ENCODE results near the gene NRCAM. TPM values are rescaled to one million over a fixed set of nuclear protein-coding genes. Genes with fewer than 3 reads are reported as not detected.

NRCAM gene
- total RNA-seq, 6 donors from 2014 or later = 2.5 to 23.0 (median 5.0) TPM

GRCh38 chr7:108201766-108202165 lies 254.5 kb downstream of the NRCAM start:
- no peaks in the 10 kb centered on the region for H3K4me1 ChIP-seq
- H3K9me3 ChIP-seq = no peaks in the 10 kb centered on the region
- DNase-seq (no peak), ATAC-seq (ENCODE audit: low FRiP score in 2 of 2) (no peak)
- H3K36me3 ChIP-seq = no peaks in the 10 kb centered on the region
- no peak overlapping the region for H3K27ac ChIP-seq
- no peaks in the 10 kb centered on the region for H3K27me3 ChIP-seq
- 49 to 55% methylated on average over 2 of the region's 2 CpGs for WGBS, 2 donors
- no peak overlapping the region for H3K4me3 ChIP-seq
- TF ChIP-seq EP300 (IDR thresholded peaks at IDR 0.05) (no peak), CTCF (IDR thresholded peaks at IDR 0.05) (no peak), POLR2AphosphoS5 (IDR thresholded peaks at IDR 0.05) (no peak), POLR2A (IDR thresholded peaks at IDR 0.05) (no peak)

DNA sequence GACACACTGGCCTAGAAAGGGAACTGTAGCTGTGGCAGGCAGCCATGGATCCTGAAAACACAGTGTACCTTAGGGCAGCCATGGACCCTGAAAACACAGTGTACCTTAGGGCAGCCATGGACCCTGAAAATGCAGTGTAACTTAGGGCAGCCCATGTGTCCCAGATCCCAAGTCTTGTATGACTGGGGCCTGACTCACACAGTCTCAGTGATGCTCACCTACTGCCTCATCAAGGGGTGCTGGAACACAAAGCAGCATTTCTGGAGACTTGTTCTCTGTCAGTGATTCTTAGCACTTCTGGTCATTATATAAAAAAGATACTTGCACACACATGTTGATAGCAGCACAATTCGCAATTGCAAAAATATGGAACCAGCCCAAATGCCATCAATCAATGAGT lies 255.9 kb downstream of the NRCAM start:
- H3K4me1 ChIP-seq = no peaks in the 10 kb centered on the region
- H3K27me3 ChIP-seq = no peaks in the 10 kb centered on the region
- DNase-seq = no peak
- TF ChIP-seq POLR2A (IDR thresholded peaks at IDR 0.05) (no peak), EP300 (IDR thresholded peaks at IDR 0.05) (no peak), POLR2AphosphoS5 (IDR thresholded peaks at IDR 0.05) (no peak), CTCF (IDR thresholded peaks at IDR 0.05) (no peak)
- no peak for ATAC-seq (ENCODE audit: low FRiP score in 2 of 2)
- H3K9me3 ChIP-seq = no peaks in the 10 kb centered on the region
- no peak overlapping the region for H3K27ac ChIP-seq
- no peak overlapping the region for H3K4me3 ChIP-seq
- H3K36me3 ChIP-seq = no peaks in the 10 kb centered on the region
- 88 to 100% methylated on average over 1 of the region's 1 CpG for WGBS, 2 donors

DNA sequence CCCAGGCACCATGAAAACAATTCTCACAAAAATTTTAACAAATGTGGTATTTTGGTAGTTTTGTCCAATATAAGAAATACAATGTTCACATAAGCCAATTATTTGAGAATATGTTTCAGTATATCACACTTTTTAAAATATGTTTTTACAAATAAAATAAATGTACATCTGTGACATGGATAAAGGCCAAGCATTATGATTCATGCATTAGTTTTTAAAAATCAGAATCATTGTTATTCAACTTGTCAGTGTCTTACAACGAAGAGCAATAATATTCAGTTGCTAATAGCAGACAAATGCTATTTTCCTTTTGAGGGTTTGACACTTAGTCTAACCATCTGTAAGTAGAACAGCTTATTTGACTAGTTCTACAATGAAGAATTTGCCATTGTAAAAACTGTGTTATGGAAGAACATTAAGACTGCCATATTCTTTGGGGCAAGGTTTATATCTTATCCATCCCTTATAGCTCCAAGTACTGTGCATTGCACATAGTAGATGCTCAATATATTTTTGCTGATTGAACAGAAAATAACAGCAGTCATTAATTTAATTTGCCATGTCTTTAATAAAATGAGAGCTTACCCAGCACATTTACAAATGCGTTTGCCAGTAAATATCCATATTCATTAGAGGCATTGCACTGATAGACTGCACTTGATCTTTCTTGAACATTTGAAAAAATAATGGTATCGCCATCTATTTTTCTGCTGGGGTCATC lies 258.7 kb downstream of the NRCAM start:
- Histone ChIP-seq H3K36me3 (no peaks in the 10 kb centered on the region), H3K9me3 (no peaks in the 10 kb centered on the region), H3K4me1 (no peaks in the 10 kb centered on the region), H3K4me3 (no peak overlapping the region), H3K27me3 (no peaks in the 10 kb centered on the region), H3K27ac (no peak overlapping the region)
- WGBS, 2 donors = 85 to 91% methylated on average over 3 of the region's 3 CpGs
- TF ChIP-seq CTCF (IDR thresholded peaks at IDR 0.05) = no peak
- DNase-seq (no peak), ATAC-seq (ENCODE audit: low FRiP score in 2 of 2) (no peak)

DNA sequence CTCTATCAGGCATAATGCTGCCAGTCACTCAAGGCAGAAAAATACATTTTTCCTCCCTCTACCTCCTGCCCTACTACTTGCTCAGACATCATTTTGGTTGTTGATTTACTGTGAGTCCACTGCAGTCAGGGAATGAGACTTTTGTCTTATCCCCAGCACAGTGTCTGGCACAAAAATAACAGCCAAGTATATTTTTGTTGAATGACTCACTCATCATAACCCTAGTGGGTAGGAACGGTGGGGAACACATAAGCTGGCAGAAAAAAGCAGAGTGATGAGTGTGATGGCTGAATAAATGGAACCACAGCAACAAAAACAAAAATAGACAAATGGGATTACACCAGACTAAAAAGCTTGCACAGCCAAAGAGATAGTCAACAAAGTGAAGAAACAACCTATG lies 260.2 kb downstream of the NRCAM start:
- Histone ChIP-seq H3K4me3 (no peak overlapping the region), H3K4me1 (no peaks in the 10 kb centered on the region), H3K9me3 (no peaks in the 10 kb centered on the region), H3K36me3 (no peaks in the 10 kb centered on the region), H3K27me3 (no peaks in the 10 kb centered on the region), H3K27ac (no peak overlapping the region)
- DNase-seq (no peak), ATAC-seq (ENCODE audit: low FRiP score in 2 of 2) (no peak)
- 58 to 73% methylated on average over 1 of the region's 1 CpG for WGBS, 2 donors
- TF ChIP-seq EP300 (IDR thresholded peaks at IDR 0.05) = no peak
- no peak for TF ChIP-seq CTCF (IDR thresholded peaks at IDR 0.05)
- no peak for TF ChIP-seq POLR2A (IDR thresholded peaks at IDR 0.05)
